ENCODE measurements around the gene ZNF497.
A peak's percentile ranks its signal among the peaks of the same experiment; 100 is the strongest.
"Not testable (repeated sequence)": the region's sequence is repeated elsewhere in the genome, so short reads cannot be mapped to it uniquely, and the experiment has no call there.

Gene ZNF497

GRCh38 chr19:58366585-58367430, 4.3 kb upstream of the ZNF497 start:
- DNase-seq, result no peak

- DNase-seq, result no peak
Measured at GRCh38 chr19:58364146-58364545, 1.6 kb upstream of the ZNF497 start.

GRCh38 chr19:58361900-58362271, 665 bp downstream of the ZNF497 start:
- DNase-seq, result peak; percentile 32 to 42

GRCh38 chr19:58357481-58358145, 4.9 kb downstream of the ZNF497 start:
- no peak for DNase-seq

- DNase-seq, result no peak
Measured at GRCh38 chr19:58356766-58357480, 5.6 kb downstream of the ZNF497 start.

- peak in 1 of 2 donors; percentile 29 for DNase-seq
Measured at GRCh38 chr19:58355908-58356765, 6.4 kb downstream of the ZNF497 start.

- no peak for DNase-seq
Measured at GRCh38 chr19:58355215-58355796, 7.2 kb downstream of the ZNF497 start.

- DNase-seq, result no peak
Measured at GRCh38 chr19:58354478-58355030, 8.0 kb downstream of the ZNF497 start.

- DNase-seq, result no peak
Measured at GRCh38 chr19:58353717-58354477, 8.7 kb downstream of the ZNF497 start.

- no peak for DNase-seq
Measured at GRCh38 chr19:58352760-58353671, 9.5 kb downstream of the ZNF497 start, which contains the start of gene A1BG. A1BG (minus strand) TSS chr19:58353492; CDS start chr19:58353437, 55 bp downstream.

- DNase-seq, result no peak
Measured at GRCh38 chr19:58351990-58352755, 10.4 kb downstream of the ZNF497 start.

GRCh38 chr19:58351558-58351878, 11.0 kb downstream of the ZNF497 start:
- no peak for DNase-seq

- no peak for DNase-seq
Measured at GRCh38 chr19:58350871-58351557, 11.5 kb downstream of the ZNF497 start.

GRCh38 chr19:58350001-58350861, 12.3 kb downstream of the ZNF497 start:
- DNase-seq, result no peak

GRCh38 chr19:58349590-58349989, 13.0 kb downstream of the ZNF497 start:
- no peak for DNase-seq

- DNase-seq, result not testable (repeated sequence)
Measured at GRCh38 chr19:58348080-58348479, 14.5 kb downstream of the ZNF497 start.
